Tibial nerve (tissue), 4 donors: ENCODE data around the gene NLN. TPM values are rescaled to one million over a fixed set of nuclear protein-coding genes. Genes with fewer than 3 reads are reported as not detected.
A peak's percentile ranks its signal among the peaks of the same experiment; 100 is the strongest.
"Not testable (repeated sequence)": the region's sequence is repeated elsewhere in the genome, so short reads cannot be mapped to it uniquely, and the experiment has no call there.

Experiments
- DNase-seq, 2 donors: peaks; one replicate each; pipeline ENCODE4 v3.0.0-alpha.2; 2019; ENCODE audit warnings: low spot score in 2 of 2
- H3K27ac ChIP-seq, 4 donors: fragments of 200-600 bp; sonication (generic) in 3 of 4; one replicate each; pipeline ENCODE4 v1.5.1; 2017 to 2019; ENCODE audit warnings: mild to moderate bottlenecking in 1 of 4
- H3K27me3 ChIP-seq, 2 donors: fragments of 200-600 bp; sonication (generic) in 1 of 2; one replicate each; pipeline versions ENCODE4 v1.5.1 to v1.6.0; 2017 to 2019
- H3K36me3 ChIP-seq, 3 donors: fragments of 200-600 bp; sonication (generic); one replicate each; pipeline ENCODE4 v1.5.1; 2018 to 2019
- H3K4me1 ChIP-seq, 4 donors: fragments of 200-600 bp; sonication (generic) in 3 of 4; one replicate each; pipeline ENCODE4 v1.5.1; 2017 to 2019
- H3K4me3 ChIP-seq, 4 donors: fragments of 200-600 bp; sonication (generic) in 3 of 4; one replicate each; pipeline ENCODE4 v1.5.1; 2017 to 2019; ENCODE audit warnings: mild to moderate bottlenecking in 1 of 4, moderate library complexity in 1 of 4
- H3K9me3 ChIP-seq, 4 donors: fragments of 200-600 bp; sonication (generic) in 3 of 4; one replicate each; pipeline ENCODE4 v1.5.1; 2017 to 2019
- EP300 ChIP-seq, 2 donors: sonication (generic); formaldehyde crosslinking; IDR thresholded peaks; one replicate each; pipeline ENCODE4 v1.6.1; 2017; ENCODE audit warnings: antibody characterized with exemption in 2 of 2, mild to moderate bottlenecking in 1 of 2
- POLR2A ChIP-seq, 2 donors: fragments of 450-650 bp; IDR thresholded peaks; one replicate each; pipeline ENCODE4 v1.6.1; 2017; ENCODE audit warnings: antibody characterized with exemption in 2 of 2, mild to moderate bottlenecking in 2 of 2, moderate library complexity in 2 of 2
- WGBS, 2 donors: methylation state at CpG; one replicate each; pipeline ENCODE4 v1.1.5; 2018; 5-methylcytosine and 5-hydroxymethylcytosine counted together
- total RNA-seq, 4 donors: library from RNA; depleted of rRNA; stranded (reverse); fragments of >200 nt; gene quantifications; one replicate each; pipeline ENCODE4 v1.1.0, GENCODE V29; 2016
- TF ChIP-seq, protein P1 (sequence below), 5 experiments: fragments of 200-600 bp in 3 of 5; fragments of 450-650 bp in 2 of 5; sonication (generic) in 3 of 5; IDR thresholded peaks; one replicate each; pipeline ENCODE4 v1.5.1; 2016 to 2019; ENCODE audit warnings: antibody characterized with exemption in 5 of 5, mild to moderate bottlenecking in 3 of 5, moderate library complexity in 2 of 5

Gene NLN
- total RNA-seq, 4 donors from 2014 or later: 10.9 to 28.6 (median 19.2) TPM

GRCh38 chr5:65776441-65777141 is 54.6 kb downstream of the NLN start:
- Histone ChIP-seq H3K4me1 (no peaks in the 10 kb centered on the region), H3K27me3 (no peaks in the 10 kb centered on the region), H3K4me3 (no peak overlapping the region), H3K36me3 (peaks cover 0 to 41% (median 0%) of the 10 kb centered on the region in 3 donors), H3K27ac (no peak overlapping the region), H3K9me3 (no peaks in the 10 kb centered on the region)
- DNase-seq: no peak
- WGBS, 2 donors: 75 to 83% methylated on average over 3 of the region's 3 CpGs
- TF ChIP-seq, protein P1, sequence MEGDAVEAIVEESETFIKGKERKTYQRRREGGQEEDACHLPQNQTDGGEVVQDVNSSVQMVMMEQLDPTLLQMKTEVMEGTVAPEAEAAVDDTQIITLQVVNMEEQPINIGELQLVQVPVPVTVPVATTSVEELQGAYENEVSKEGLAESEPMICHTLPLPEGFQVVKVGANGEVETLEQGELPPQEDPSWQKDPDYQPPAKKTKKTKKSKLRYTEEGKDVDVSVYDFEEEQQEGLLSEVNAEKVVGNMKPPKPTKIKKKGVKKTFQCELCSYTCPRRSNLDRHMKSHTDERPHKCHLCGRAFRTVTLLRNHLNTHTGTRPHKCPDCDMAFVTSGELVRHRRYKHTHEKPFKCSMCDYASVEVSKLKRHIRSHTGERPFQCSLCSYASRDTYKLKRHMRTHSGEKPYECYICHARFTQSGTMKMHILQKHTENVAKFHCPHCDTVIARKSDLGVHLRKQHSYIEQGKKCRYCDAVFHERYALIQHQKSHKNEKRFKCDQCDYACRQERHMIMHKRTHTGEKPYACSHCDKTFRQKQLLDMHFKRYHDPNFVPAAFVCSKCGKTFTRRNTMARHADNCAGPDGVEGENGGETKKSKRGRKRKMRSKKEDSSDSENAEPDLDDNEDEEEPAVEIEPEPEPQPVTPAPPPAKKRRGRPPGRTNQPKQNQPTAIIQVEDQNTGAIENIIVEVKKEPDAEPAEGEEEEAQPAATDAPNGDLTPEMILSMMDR (IDR thresholded peaks at IDR 0.05): no peak
- TF ChIP-seq POLR2A (IDR thresholded peaks at IDR 0.05): no peak
- TF ChIP-seq EP300 (IDR thresholded peaks at IDR 0.05): no peak

DNA sequence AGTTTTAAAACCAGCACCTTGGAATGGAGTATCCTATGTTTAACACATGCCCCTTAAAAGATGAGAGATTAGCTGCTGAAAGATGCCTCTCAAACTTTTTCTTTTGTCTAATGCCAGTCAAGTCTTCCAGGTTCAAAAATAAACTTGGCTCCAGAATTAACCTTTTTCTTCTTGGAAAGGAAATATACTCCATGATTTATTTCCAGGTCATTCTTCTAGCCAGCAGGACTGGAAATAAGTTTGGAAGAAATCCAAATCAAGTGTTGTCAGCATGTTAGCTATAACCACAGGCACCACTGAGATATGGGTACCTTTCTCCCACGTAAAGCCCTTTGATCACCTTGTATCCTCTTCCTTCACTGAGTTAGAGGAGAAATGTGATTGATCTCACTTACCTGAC is 56.1 kb downstream of the NLN start:
- WGBS, 2 donors: 86 to 91% methylated on average over 1 of the region's 1 CpG
- Histone ChIP-seq H3K4me3 (no peak overlapping the region), H3K4me1 (no peaks in the 10 kb centered on the region), H3K9me3 (no peaks in the 10 kb centered on the region), H3K27me3 (no peaks in the 10 kb centered on the region), H3K27ac (no peak overlapping the region), H3K36me3 (peaks cover 0 to 54% (median 0%) of the 10 kb centered on the region in 3 donors)
- no peak for DNase-seq
- TF ChIP-seq, protein P1 (IDR thresholded peaks at IDR 0.05): no peak
- TF ChIP-seq POLR2A (IDR thresholded peaks at IDR 0.05) (no peak), EP300 (IDR thresholded peaks at IDR 0.05) (no peak)

DNA sequence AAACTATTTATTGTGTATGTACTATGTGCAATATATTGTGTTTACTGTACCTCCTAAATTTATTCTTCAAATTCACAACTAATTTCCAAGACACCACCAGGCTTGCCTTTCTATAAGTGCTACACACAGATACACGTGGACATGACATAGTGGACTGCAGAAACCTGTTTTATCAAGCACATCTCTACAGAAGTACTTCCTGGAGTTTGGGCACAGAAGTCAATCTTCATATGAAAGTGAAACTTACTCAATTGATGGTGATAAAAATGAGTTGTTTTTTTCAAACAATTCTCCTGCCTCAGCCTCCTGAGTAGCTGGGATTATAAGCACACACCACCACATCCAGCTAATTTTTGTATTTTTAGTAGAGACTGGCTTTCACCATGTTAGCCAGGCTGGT is 57.6 kb downstream of the NLN start:
- 73 to 91% methylated on average over 1 of the region's 1 CpG for WGBS, 2 donors
- TF ChIP-seq EP300 (IDR thresholded peaks at IDR 0.05): no peak
- no peak for TF ChIP-seq POLR2A (IDR thresholded peaks at IDR 0.05)
- TF ChIP-seq, protein P1 (IDR thresholded peaks at IDR 0.05): no peak

DNA sequence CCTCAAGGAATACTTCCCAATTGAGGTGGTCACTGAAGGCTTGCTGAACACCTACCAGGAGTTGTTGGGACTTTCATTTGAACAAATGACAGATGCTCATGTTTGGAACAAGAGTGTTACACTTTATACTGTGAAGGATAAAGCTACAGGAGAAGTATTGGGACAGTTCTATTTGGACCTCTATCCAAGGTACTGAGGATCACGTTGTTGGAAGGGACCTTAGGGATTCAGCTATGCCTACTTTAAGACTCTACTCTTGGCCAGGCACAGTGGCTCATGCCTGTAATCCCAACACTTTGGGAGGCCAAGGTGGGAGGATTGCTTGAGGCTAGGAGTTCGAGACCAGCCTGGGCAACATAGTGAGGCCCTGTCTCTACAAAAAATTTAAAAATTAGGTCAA is 66.3 kb downstream of the NLN start:
- H3K9me3 ChIP-seq, H3K4me1 ChIP-seq, H3K27ac ChIP-seq, H3K4me3 ChIP-seq, H3K27me3 ChIP-seq, DNase-seq: not testable (repeated sequence)
- peaks cover 0 to 51% (median 0%) of the 10 kb centered on the region in 3 donors for H3K36me3 ChIP-seq
- WGBS, 2 donors: 89 to 92% methylated on average over 2 of the region's 2 CpGs

More for the DNA sequence above, 57.6 kb downstream of the NLN start:
- no peaks in the 10 kb centered on the region for H3K4me1 ChIP-seq
- H3K4me3 ChIP-seq: no peak overlapping the region
- H3K36me3 ChIP-seq: peaks cover 0 to 58% (median 0%) of the 10 kb centered on the region in 3 donors
- no peak overlapping the region for H3K27ac ChIP-seq
- no peaks in the 10 kb centered on the region for H3K9me3 ChIP-seq
- no peak for DNase-seq
- no peaks in the 10 kb centered on the region for H3K27me3 ChIP-seq

- Histone ChIP-seq H3K4me1 (no peaks in the 10 kb centered on the region), H3K9me3 (no peaks in the 10 kb centered on the region), H3K4me3 (no peak overlapping the region), H3K36me3 (peaks cover 0 to 60% (median 0%) of the 10 kb centered on the region in 3 donors), H3K27me3 (no peaks in the 10 kb centered on the region), H3K27ac (peak overlapping the region in 1 of 4 donors; percentile 4)
- DNase-seq: no peak
- TF ChIP-seq, protein P1 (IDR thresholded peaks at IDR 0.05): no peak
- no peak for TF ChIP-seq EP300 (IDR thresholded peaks at IDR 0.05)
- TF ChIP-seq POLR2A (IDR thresholded peaks at IDR 0.05): no peak
- 80 to 83% methylated on average over 6 of the region's 6 CpGs for WGBS, 2 donors
Observed at GRCh38 chr5:65790371-65791163, 68.6 kb downstream of the NLN start.
